GM12891 (cell line): ENCODE results near the gene ITGAX.

ENCODE experiments used
- PAX5 ChIP-seq: IDR thresholded peaks from 2 replicates; pipeline ENCODE4 v1.6.1; 2011; ENCODE audit warnings: low read length, moderate library complexity, mild to moderate bottlenecking; ENCODE audit not compliant: insufficient read depth, severe bottlenecking
- POLR2A ChIP-seq: IDR thresholded peaks from 2 replicates; pipeline ENCODE4 v1.6.1; 2011; ENCODE audit warnings: low read depth, low read length, control low read depth
- POLR2AphosphoS5 ChIP-seq: IDR thresholded peaks from 2 replicates; pipeline ENCODE4 v1.6.1; 2011; ENCODE audit warnings: low read depth, low read length, control low read depth
- POU2F2 ChIP-seq: IDR thresholded peaks from 2 replicates; pipeline ENCODE4 v1.6.1; 2011; ENCODE audit warnings: low read depth, mild to moderate bottlenecking, control low read depth, low read length, moderate library complexity
- SPI1 ChIP-seq: IDR thresholded peaks from 2 replicates; pipeline ENCODE4 v1.6.1; 2011; ENCODE audit warnings: low read depth, low read length, control low read depth
- TAF1 ChIP-seq: IDR thresholded peaks from 2 replicates; pipeline ENCODE4 v1.6.1; 2011; ENCODE audit warnings: low read depth, low read length, control low read depth

- TF ChIP-seq POLR2A (no peak), POLR2AphosphoS5 (no peak), TAF1 (no peak), SPI1 (peak; percentile 45; the same call in 1 of the 2 replicates), PAX5 (no peak), POU2F2 (no peak)
Observed at GRCh38 chr16:31367853-31368252, 12.9 kb downstream of the ITGAX start.
